GM21528 (cell line): ENCODE measurements around the gene TLE5.
"Not testable (repeated sequence)": the region's sequence is repeated elsewhere in the genome, so short reads cannot be mapped to it uniquely, and the experiment has no call there.

Experiments
- ATAC-seq: cut with Tn5 transposase; IDR thresholded peaks from one replicate; pipeline ENCODE4 v1.9.1; 2021; ENCODE audit warnings: mild to moderate bottlenecking, moderate library complexity; ENCODE audit not compliant: unreplicated experiment, low FRiP score

Gene TLE5

GRCh38 chr19:3028305-3029064 is 33.8 kb downstream of the TLE5 start:
- ATAC-seq = no peak

GRCh38 chr19:3027981-3028304 is 34.4 kb downstream of the TLE5 start:
- no peak for ATAC-seq

- no peak for ATAC-seq
These were observed 35.0 kb downstream of the TLE5 start for GRCh38 chr19:3027292-3027691.

- no peak for ATAC-seq
These were observed 35.5 kb downstream of the TLE5 start for GRCh38 chr19:3026768-3027167.

- ATAC-seq = no peak
These were observed 36.8 kb downstream of the TLE5 start for GRCh38 chr19:3025549-3025886.

GRCh38 chr19:3024870-3025548 is 37.3 kb downstream of the TLE5 start:
- ATAC-seq = no peak

- ATAC-seq = no peak
These were observed 37.8 kb downstream of the TLE5 start for GRCh38 chr19:3024509-3024869.

GRCh38 chr19:3020321-3020960 is 41.9 kb downstream of the TLE5 start:
- ATAC-seq = no peak

- no peak for ATAC-seq
These were observed 43.0 kb downstream of the TLE5 start for GRCh38 chr19:3019211-3019854.

- ATAC-seq = no peak
These were observed 44.4 kb downstream of the TLE5 start for GRCh38 chr19:3017923-3018322.

- ATAC-seq = no peak
These were observed 46.9 kb downstream of the TLE5 start for GRCh38 chr19:3015126-3016057.

GRCh38 chr19:3014135-3014534 is 48.2 kb downstream of the TLE5 start:
- ATAC-seq = no peak

- no peak for ATAC-seq
These were observed 49.0 kb downstream of the TLE5 start for GRCh38 chr19:3013263-3013725.

GRCh38 chr19:3012621-3013262 is 49.6 kb downstream of the TLE5 start:
- no peak for ATAC-seq

- not testable (repeated sequence) for ATAC-seq
These were observed 50.2 kb downstream of the TLE5 start for GRCh38 chr19:3012059-3012458.

- ATAC-seq = no peak
These were observed 51.4 kb downstream of the TLE5 start for GRCh38 chr19:3010871-3011270.

GRCh38 chr19:3008994-3009393 is 53.3 kb downstream of the TLE5 start:
- ATAC-seq = no peak

GRCh38 chr19:3007975-3008374 is 54.3 kb downstream of the TLE5 start:
- no peak for ATAC-seq

GRCh38 chr19:3006075-3006767 is 56.1 kb downstream of the TLE5 start:
- no peak for ATAC-seq
